Fibroblast of skin of back (primary cell): ENCODE results near the gene TPST2. TPM values are rescaled to one million over a fixed set of nuclear protein-coding genes. Genes with fewer than 3 reads are reported as not detected.
"Not testable (repeated sequence)": the region's sequence is repeated elsewhere in the genome, so short reads cannot be mapped to it uniquely, and the experiment has no call there.

Experiments used
- DNase-seq: peaks from one replicate; pipeline ENCODE4 v3.0.0-alpha.2; 2013
- polyA plus RNA-seq, 2 experiments: library from polyadenylated mRNA; unstranded; fragments of 120-200 nt; gene quantifications; one replicate each; pipeline ENCODE4 v1.2.1, GENCODE V29; 2013; ENCODE audit not compliant: insufficient read length in 2 of 2

Gene TPST2
- polyA plus RNA-seq (2013, experiment 1 of 2; ENCODE audit: insufficient read length): 61.2 TPM
- polyA plus RNA-seq (2013, experiment 2 of 2; ENCODE audit: insufficient read length): 62.5 TPM

DNA sequence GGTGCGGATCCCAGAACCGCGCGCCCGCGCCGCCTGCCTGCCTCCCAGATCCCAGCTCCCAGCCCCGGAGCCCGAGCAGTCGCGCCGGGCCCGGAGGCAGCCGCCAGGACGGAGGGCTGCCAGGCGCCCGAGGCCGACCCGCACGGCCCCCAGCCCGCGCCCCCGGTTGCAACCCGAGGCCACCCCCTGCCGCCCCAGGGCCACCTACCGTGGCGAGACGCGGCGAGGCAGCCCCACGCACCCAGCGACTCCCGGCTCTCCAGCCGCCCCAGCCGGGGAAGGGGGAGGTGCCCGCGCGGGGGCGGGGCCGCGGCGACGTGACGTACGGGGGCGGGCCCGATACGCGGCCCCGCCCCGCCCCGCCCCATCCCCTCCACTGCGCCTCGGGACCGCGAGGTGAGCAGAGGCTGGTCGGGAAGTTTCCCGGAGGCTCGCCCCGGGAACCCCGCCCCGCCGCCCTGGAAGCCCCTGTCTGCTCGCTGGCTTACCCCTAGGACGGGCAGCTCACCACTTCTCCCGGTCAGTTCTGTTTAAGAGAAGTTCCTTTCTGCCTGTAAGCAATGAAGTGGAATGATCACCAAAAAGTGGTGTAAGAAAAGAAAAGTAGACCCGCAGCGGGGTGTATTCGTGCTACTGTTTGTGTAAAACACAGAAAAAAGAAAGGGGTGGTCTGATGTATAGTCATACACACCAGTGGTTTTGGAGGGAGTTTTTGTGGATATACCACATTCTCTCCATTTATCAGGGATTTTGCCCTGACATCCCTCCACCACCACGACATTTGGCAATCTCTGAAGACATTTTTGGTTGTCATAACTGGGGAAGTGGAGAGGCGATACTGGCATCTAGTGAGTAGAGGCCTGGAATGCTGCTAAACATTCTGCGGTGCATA is at the start of gene TPST2:
Gene TPST2, minus strand, starts transcription at position 288 of the 892 bp plus-strand sequence. CDS start 48,502 bp downstream, outside the sequence.
- DNase-seq: peak; percentile 74

GRCh38 chr22:26636296-26636695 is 46.4 kb upstream of the TPST2 start:
- no peak for DNase-seq

DNA sequence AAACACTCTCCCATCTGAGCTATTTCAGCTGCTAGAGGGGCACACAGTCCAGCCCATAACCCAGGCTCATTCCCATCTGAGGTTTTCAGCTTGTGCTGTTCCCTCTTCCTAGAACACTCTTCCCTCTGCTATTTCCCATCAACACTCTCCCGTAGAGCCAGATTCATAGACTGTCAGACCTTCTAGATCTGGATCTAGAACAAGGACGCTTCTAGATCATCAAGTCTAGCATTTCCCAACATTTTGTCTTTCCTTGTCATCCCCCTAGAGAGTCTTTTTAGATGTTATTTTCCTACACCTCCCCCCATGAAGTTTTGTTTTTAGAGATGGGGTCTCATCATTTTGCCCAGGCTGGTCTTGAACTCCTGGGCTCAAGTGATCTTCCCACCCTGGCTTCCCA is 45.2 kb upstream of the TPST2 start:
- no peak for DNase-seq

- DNase-seq: no peak
Observed at GRCh38 chr22:26634189-26634588, 44.3 kb upstream of the TPST2 start.

GRCh38 chr22:26632422-26633155 is 42.7 kb upstream of the TPST2 start:
- no peak for DNase-seq

DNA sequence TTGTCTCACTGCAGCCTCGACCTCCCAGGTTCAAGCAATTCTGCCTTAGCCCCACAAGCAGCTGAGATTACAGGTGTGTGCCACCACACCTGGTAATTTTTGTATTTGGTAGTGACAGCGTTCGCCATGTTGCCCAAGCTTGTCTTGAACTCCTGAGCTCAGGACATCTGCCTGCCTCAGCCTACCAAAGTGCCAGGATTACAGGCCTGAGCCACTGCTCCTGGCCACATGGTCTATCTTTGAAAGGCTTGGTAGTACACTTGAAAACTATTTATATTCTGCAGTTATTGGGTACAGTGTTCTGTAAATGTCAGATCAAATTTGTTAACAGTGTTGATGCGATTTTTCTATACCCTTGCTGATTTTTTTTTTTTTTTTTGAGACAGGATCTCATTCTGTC is 41.4 kb upstream of the TPST2 start:
- DNase-seq: no peak

GRCh38 chr22:26629988-26630761 is 40.2 kb upstream of the TPST2 start:
- DNase-seq: no peak

DNA sequence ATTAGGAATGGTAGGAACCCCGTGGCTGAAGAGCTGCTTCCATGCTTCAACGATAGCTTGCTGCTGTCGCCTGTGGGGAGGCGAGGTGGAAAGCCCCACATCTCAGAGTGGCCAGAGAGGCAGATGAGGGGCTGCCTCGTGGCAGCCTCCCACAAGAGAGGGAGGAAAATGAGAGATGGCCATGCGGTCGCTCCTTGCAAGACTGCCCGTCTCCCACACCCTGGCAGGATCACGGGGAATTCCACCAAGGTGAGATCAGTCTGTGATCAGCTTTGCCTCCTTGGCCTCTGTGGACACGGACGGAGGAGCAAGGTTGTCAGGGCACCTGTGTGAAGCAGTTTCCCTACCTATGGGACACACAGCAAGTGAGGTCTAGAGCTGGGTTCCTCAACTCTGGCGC is 34.9 kb upstream of the TPST2 start:
- DNase-seq: no peak

- DNase-seq: no peak
Observed at GRCh38 chr22:26623984-26624383, 34.1 kb upstream of the TPST2 start.

GRCh38 chr22:26621663-26622062 is 31.7 kb upstream of the TPST2 start, which contains the start of gene CRYBA4:
TSS of gene CRYBA4 (plus strand) at chr22:26621963. CDS start at chr22:26622597, 634 bp downstream.
- no peak for DNase-seq

DNA sequence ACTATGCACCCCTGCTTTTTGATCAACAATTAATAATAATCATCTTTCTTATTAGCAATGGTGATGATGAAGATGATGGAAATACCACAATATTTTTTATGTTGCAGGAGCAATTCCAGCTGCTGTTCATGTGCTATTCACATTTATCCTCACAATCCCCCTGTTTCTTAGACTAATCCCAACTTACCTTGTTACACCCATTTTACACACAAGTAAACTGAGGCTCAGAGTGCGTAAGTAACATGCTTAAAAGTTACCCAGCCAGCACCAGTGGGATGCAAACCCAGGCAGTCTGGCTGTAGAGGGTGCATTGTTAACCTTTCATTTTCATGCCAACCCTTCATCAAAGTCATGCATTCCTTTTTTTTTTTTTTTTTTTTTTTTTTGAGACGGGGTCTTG is 30.3 kb upstream of the TPST2 start:
- DNase-seq: no peak

- no peak for DNase-seq
Observed at GRCh38 chr22:26619510-26619909, 29.6 kb upstream of the TPST2 start.

- no peak for DNase-seq
Observed at GRCh38 chr22:26618455-26618854, 28.5 kb upstream of the TPST2 start.

DNA sequence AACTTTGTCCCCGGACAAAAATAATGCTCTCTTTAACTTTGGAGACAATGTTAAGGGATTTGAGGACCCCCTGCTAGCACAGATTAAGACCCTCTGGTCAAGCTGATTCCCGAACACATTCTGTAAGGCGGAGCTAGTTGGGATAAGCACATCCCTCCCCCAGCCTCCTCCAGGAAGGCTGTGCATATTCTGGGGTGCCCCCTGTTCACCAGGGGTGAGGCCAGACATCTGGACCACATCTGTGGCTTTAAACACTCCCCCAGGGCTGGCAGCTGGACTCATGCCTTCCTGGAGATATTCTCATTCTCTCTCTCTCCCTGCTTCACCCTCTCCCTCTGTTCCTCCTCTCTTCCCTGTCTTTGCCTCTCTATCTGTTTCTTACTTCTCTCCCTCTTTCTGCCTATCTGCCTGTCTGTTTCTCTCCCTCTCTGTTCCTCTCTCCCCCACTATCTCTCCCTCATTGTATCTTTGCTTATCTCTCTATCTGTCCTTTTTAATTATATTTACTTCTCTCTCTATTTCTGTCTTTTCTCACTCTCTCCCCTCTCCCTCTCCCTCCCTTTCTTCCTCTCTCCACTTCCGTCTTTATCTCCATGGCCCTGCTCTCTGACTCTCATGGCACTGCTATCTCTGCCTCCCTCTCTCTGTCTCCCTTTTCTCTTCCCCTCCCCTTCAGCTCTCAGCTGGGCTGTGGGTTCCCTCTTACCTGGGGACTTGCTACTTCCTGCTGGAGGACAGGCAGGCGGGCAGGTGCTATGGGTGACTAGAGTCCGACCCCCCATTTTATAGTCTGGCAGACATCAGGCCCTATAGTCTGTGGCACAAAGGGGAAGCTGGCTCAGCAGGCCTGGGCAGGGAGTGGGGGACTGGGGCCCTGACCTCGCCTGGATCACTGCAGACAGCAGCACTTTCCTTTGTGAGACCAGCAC is 27.6 kb upstream of the TPST2 start, which contains the start of gene CRYBB1:
Gene CRYBB1, minus strand, starts transcription at position 757 of the 929 bp plus-strand sequence. CDS start 1,708 bp downstream, outside the sequence.
- DNase-seq: no peak

DNA sequence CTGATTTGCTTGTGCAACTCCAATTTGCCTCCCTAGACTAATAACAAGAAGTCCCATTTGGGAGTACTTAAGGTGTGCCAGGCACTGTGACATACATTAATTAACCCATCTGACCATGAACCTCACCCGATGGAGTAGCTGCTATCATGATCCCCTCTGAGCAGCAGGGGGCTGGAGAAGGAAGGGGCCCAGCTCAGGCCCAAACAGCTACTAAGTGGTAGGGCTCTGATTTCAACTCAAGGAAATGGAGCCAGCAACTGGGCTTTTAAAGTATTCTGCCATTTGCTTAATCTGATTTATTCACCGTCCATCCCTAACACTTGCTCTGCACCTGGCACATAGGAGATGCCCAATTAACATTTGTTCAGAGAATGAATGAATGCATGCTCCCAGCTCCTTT is 26.7 kb upstream of the TPST2 start:
- no peak for DNase-seq

DNA sequence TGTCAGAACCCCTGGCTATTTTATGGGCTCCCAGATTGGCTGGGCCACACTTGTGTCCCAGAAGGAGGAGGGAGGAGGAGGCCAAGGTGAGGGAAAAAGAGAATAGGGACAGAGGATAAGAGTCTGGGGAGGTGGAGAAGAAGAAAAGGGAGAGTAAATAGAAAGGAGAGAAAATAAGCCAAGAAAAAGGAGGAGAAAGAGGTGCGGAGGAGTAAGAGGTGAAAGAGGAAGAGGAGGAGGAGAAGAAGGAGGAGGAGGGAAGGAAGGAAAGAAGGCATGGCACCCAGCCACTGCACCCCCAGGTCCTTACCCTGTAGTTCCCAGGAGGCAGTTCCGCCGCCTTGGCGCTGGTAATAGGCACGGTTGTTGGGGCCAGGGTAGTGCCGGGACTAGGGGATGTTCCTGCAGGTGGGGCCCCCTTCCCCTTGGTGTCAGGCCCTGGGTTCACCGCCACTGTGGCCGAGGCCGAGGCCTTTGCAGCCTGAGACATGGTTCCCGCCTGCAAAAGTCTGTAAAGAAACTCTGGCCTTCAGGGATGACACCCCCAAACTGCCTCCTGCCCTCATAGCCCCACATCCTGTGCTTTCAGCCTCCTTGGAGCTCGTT is 26.0 kb upstream of the TPST2 start:
- DNase-seq: no peak

DNA sequence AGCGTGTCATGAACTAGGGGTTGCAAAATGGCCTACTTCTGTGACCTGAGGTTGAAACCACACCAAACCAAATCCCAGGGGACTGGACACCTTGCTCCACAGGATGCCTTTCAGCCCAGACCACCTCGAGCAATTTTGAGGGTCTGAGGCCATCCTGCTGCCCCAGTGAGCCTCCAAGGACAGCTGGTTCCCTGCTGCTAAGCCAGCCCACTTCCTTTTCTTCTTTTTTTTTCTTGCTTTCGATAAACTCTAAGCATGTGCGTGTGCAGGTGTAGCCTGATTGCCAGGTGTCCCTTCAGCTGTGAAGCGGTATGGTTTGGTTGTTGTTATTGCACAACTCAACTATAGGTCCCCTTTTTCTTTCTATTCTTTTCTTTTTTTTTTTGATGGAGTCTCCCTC is 25.2 kb upstream of the TPST2 start:
- DNase-seq: no peak

DNA sequence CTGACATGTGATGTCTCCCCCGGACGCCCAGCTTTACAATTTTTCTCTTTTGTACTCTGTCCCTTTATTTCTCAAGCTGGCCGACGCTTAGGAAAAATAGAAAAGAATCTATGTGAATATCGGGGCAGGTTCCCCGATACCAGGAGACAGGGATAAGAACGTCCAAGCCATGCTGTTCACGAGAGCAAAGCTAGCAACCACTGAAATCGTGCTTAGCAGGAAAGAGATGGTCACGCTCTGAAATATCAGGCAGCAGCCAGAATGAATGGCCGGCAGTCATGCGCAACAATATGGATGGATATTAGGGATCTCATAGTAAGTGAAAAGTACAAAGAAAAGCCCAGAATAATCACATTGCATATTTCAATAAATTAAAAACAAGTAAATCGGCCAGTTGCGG is 24.4 kb upstream of the TPST2 start:
- DNase-seq: no peak

GRCh38 chr22:26613753-26614152 is 23.8 kb upstream of the TPST2 start:
- not testable (repeated sequence) for DNase-seq

GRCh38 chr22:26612652-26613051 is 22.7 kb upstream of the TPST2 start:
- no peak for DNase-seq

GRCh38 chr22:26610996-26611395 is 21.1 kb upstream of the TPST2 start:
- DNase-seq: peak; percentile 31
